Superior temporal gyrus (tissue), 1 donor: ENCODE results near the gene NATD1.

ENCODE experiments used
- DNase-seq: peaks from one replicate; pipeline ENCODE4 v3.0.0-alpha.2; 2016; ENCODE audit errors: extremely low spot score

Gene NATD1

GRCh38 chr17:21289902-21290571 is 36.8 kb upstream of the NATD1 start:
- DNase-seq, result no peak

- DNase-seq, result no peak
Observed at GRCh38 chr17:21289175-21289901, 36.1 kb upstream of the NATD1 start.

- DNase-seq, result no peak
Observed at GRCh38 chr17:21288571-21289017, 35.4 kb upstream of the NATD1 start.

- DNase-seq, result peak; percentile 63
Observed at GRCh38 chr17:21287703-21288449, 34.7 kb upstream of the NATD1 start.

GRCh38 chr17:21286909-21287702 is 33.9 kb upstream of the NATD1 start:
- no peak for DNase-seq

- no peak for DNase-seq
Observed at GRCh38 chr17:21286066-21286770, 33.0 kb upstream of the NATD1 start.

- DNase-seq, result peak; percentile 33
Observed at GRCh38 chr17:21285164-21286065, 32.2 kb upstream of the NATD1 start.

GRCh38 chr17:21284319-21285163 is 31.3 kb upstream of the NATD1 start, which contains the start of gene MAP2K3:
Gene MAP2K3, plus strand, starts transcription at chr17:21284711. Its CDS starts 210 bp downstream, at chr17:21284921.
- DNase-seq, result peak; percentile 99

GRCh38 chr17:21283482-21284318 is 30.5 kb upstream of the NATD1 start:
- no peak for DNase-seq

DNA sequence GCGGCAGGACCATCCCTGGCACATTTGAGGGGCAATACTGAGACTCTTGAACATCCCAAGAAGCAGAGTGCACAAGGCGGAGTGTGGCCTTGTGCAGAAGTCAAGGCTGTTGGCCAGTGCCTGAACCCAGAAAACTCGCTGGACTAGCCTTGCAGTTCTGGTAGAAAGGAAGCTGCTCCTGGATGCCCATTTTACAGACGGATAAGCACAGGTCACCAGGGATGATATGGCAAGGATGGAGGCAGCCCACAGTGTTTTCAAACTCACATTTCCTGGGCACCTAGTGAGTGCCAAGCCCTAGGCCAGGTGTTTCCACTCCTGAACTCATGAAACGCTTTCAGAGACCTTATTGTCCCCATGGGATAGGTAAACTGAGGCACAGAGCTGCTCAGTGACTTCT is 29.6 kb upstream of the NATD1 start:
- no peak for DNase-seq

- DNase-seq, result no peak
Observed at GRCh38 chr17:21282231-21282630, 29.0 kb upstream of the NATD1 start.

DNA sequence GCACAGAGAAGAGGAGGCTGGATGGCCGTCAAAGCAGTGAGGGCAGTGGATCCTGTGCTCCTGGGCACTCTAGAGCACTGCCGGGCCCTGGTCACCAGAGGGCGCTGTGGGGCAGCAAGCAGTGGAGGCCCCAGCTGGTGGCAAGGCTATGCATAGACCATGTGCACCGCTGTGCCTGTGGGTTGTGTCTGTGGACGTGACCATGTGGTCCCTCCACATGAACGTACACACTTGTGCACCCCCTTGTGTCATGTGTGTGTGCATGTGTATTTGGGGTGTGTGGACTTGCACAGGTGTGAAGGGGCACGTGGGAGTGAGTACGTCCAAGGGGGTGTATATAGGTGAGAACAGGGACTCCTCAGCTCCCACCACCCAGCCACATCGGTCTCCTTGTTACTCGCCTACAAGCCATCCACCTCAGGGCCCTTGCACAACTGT is 26.9 kb upstream of the NATD1 start:
- DNase-seq, result peak; percentile 88

DNA sequence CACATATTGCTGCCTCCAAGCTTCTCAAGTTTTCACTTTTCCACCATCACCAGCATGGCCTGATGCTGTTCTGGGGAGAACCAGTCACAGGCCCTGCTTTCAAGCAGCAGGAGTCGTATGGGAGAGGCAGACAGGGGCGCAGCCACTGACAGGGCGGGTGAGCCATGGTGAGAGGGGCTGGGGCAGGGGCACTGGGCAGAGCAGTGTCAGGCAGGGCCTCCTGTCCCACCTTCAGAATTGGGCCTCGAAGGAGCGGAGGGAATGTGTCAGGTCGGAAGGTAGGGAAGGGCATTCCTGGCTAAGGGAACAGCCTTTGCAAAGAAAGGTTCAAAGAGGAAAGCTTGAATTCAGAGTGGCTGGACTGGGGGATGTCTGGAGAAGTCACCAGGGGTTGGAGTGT is 26.4 kb upstream of the NATD1 start:
- DNase-seq, result no peak

DNA sequence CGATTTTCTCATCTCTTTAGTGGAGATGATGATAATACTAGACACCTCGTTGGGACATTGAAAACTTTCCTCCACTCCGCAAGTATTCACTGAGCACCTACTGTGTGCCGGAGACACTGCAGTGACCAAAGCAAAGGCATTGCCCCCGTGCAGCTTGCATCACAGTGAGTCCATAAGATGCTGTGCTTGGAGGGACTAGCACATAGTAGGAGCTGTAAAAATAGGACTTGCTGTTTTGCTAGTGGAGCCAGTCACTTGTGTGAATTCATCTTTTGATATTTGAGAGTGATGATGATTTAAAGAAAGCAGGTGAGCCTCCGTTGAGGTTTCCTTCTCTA is 26.0 kb upstream of the NATD1 start:
- no peak for DNase-seq

GRCh38 chr17:21278450-21279197 is 25.4 kb upstream of the NATD1 start:
- DNase-seq, result no peak

- no peak for DNase-seq
Observed at GRCh38 chr17:21277332-21277731, 24.1 kb upstream of the NATD1 start.

- DNase-seq, result no peak
Observed at GRCh38 chr17:21276264-21276588, 23.0 kb upstream of the NATD1 start.
